HG02588 (cell line): ENCODE data around the gene CYP24A1.

Experiments
- ATAC-seq: cut with Tn5 transposase; IDR thresholded peaks from one replicate; pipeline ENCODE4 v1.9.1; 2021; ENCODE audit warnings: mild to moderate bottlenecking, moderate library complexity; ENCODE audit not compliant: unreplicated experiment

CYP24A1 gene

GRCh38 chr20:54203281-54203680 is 29.5 kb upstream of the CYP24A1 start:
- ATAC-seq, result no peak

- no peak for ATAC-seq
Observed at GRCh38 chr20:54201268-54201846, 27.6 kb upstream of the CYP24A1 start.

- no peak for ATAC-seq
Observed at GRCh38 chr20:54200487-54201267, 26.9 kb upstream of the CYP24A1 start.

GRCh38 chr20:54199721-54200176 is 26.0 kb upstream of the CYP24A1 start:
- peak; percentile 37 for ATAC-seq

GRCh38 chr20:54199283-54199682 is 25.5 kb upstream of the CYP24A1 start:
- no peak for ATAC-seq

- no peak for ATAC-seq
Observed at GRCh38 chr20:54197621-54198604, 24.1 kb upstream of the CYP24A1 start.

GRCh38 chr20:54195483-54196472 is 22.0 kb upstream of the CYP24A1 start:
- ATAC-seq, result peak; percentile 46

GRCh38 chr20:54194724-54195438 is 21.1 kb upstream of the CYP24A1 start:
- no peak for ATAC-seq

GRCh38 chr20:54193817-54194216 is 20.0 kb upstream of the CYP24A1 start:
- no peak for ATAC-seq

GRCh38 chr20:54190217-54190616 is 16.4 kb upstream of the CYP24A1 start:
- no peak for ATAC-seq

- no peak for ATAC-seq
Observed at GRCh38 chr20:54189630-54190029, 15.8 kb upstream of the CYP24A1 start.

GRCh38 chr20:54188132-54188849 is 14.5 kb upstream of the CYP24A1 start:
- no peak for ATAC-seq

- ATAC-seq, result no peak
Observed at GRCh38 chr20:54184904-54185626, 11.3 kb upstream of the CYP24A1 start.

GRCh38 chr20:54184071-54184470 is 10.3 kb upstream of the CYP24A1 start:
- ATAC-seq, result no peak

GRCh38 chr20:54180931-54181330 is 7.1 kb upstream of the CYP24A1 start:
- ATAC-seq, result no peak

- no peak for ATAC-seq
Observed at GRCh38 chr20:54179946-54180345, 6.2 kb upstream of the CYP24A1 start.

- ATAC-seq, result no peak
Observed at GRCh38 chr20:54178256-54178655, 4.5 kb upstream of the CYP24A1 start.

GRCh38 chr20:54177378-54177777 is 3.6 kb upstream of the CYP24A1 start:
- no peak for ATAC-seq
